HL-60 (cell line): ENCODE measurements around the gene LURAP1L.

Experiments used
- POLR2AphosphoS5 ChIP-seq: IDR thresholded peaks from 2 replicates; pipeline ENCODE4 v1.6.1; 2012; ENCODE audit warnings: low read depth
- SPI1 ChIP-seq: IDR thresholded peaks from 2 replicates; pipeline ENCODE4 v1.6.1; 2012; ENCODE audit warnings: low read depth, mild to moderate bottlenecking, borderline replicate concordance
- TF ChIP-seq, protein P1 (sequence below): IDR thresholded peaks from one replicate; pipeline ENCODE4 v1.5.1; 2011; ENCODE audit warnings: low read length, control low read depth, inconsistent platforms; ENCODE audit not compliant: insufficient read depth
- TF ChIP-seq, protein P2 (sequence below): IDR thresholded peaks from 2 replicates; pipeline ENCODE4 v1.6.1; 2012; ENCODE audit warnings: low read depth; ENCODE audit not compliant: insufficient replicate concordance

DNA sequence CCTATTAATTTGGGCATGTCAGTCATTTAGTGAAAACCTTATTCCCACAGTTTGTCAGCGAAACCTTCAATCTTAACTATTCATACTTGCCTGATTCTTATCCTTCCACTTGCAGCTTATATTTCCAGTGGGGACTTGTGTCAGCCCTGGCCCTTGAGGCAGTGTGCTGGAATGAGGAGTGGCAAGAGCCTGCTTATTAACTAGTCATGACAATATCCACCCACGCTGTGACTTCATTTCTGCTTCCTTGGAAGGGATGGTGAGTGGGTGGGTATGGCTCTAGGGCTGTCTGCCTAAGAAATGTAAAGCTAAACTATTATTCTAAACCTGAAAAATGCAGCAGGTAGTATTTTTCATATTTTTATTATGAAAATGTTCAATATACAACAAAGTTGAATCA, 34.0 kb upstream of the LURAP1L start:
- TF ChIP-seq, protein P1, sequence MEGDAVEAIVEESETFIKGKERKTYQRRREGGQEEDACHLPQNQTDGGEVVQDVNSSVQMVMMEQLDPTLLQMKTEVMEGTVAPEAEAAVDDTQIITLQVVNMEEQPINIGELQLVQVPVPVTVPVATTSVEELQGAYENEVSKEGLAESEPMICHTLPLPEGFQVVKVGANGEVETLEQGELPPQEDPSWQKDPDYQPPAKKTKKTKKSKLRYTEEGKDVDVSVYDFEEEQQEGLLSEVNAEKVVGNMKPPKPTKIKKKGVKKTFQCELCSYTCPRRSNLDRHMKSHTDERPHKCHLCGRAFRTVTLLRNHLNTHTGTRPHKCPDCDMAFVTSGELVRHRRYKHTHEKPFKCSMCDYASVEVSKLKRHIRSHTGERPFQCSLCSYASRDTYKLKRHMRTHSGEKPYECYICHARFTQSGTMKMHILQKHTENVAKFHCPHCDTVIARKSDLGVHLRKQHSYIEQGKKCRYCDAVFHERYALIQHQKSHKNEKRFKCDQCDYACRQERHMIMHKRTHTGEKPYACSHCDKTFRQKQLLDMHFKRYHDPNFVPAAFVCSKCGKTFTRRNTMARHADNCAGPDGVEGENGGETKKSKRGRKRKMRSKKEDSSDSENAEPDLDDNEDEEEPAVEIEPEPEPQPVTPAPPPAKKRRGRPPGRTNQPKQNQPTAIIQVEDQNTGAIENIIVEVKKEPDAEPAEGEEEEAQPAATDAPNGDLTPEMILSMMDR, result no peak
- no peak for TF ChIP-seq POLR2AphosphoS5
- TF ChIP-seq, protein P2, sequence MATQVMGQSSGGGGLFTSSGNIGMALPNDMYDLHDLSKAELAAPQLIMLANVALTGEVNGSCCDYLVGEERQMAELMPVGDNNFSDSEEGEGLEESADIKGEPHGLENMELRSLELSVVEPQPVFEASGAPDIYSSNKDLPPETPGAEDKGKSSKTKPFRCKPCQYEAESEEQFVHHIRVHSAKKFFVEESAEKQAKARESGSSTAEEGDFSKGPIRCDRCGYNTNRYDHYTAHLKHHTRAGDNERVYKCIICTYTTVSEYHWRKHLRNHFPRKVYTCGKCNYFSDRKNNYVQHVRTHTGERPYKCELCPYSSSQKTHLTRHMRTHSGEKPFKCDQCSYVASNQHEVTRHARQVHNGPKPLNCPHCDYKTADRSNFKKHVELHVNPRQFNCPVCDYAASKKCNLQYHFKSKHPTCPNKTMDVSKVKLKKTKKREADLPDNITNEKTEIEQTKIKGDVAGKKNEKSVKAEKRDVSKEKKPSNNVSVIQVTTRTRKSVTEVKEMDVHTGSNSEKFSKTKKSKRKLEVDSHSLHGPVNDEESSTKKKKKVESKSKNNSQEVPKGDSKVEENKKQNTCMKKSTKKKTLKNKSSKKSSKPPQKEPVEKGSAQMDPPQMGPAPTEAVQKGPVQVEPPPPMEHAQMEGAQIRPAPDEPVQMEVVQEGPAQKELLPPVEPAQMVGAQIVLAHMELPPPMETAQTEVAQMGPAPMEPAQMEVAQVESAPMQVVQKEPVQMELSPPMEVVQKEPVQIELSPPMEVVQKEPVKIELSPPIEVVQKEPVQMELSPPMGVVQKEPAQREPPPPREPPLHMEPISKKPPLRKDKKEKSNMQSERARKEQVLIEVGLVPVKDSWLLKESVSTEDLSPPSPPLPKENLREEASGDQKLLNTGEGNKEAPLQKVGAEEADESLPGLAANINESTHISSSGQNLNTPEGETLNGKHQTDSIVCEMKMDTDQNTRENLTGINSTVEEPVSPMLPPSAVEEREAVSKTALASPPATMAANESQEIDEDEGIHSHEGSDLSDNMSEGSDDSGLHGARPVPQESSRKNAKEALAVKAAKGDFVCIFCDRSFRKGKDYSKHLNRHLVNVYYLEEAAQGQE, result no peak
- no peak for TF ChIP-seq SPI1
